C4-2B (cell line): ENCODE measurements around the gene BLOC1S6.
"Not testable (repeated sequence)": the region's sequence is repeated elsewhere in the genome, so short reads cannot be mapped to it uniquely, and the experiment has no call there.

Experiments
- ZFX ChIP-seq: fragments of 450-650 bp; IDR thresholded peaks from 2 replicates; pipeline ENCODE4 v1.6.1; 2017
- TF ChIP-seq, protein P1 (sequence below): fragments of 450-650 bp; conservative IDR thresholded peaks from 2 replicates; pipeline ENCODE4 v1.5.1; 2017; ENCODE audit warnings: mild to moderate bottlenecking

DNA sequence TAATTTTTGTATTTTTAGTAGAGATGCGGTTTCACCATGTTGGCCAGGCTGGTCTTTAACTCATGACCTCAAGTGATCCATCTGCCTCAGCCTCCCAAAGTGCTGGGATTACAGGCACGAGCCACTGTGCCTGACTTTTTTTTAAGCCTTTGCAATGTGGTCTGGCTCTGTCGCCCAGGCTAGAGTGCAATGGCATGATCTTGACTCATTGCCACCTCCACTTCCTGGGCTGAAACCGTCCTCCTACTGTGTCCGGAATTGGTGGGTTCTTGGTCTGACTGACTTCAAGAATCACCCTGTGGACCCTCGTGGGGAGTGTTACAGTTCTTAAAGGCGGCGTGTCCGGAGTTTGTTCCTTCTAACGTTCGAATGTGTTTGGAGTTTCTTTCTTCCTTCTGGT is 62.8 kb downstream of the BLOC1S6 start:
- TF ChIP-seq, protein P1, sequence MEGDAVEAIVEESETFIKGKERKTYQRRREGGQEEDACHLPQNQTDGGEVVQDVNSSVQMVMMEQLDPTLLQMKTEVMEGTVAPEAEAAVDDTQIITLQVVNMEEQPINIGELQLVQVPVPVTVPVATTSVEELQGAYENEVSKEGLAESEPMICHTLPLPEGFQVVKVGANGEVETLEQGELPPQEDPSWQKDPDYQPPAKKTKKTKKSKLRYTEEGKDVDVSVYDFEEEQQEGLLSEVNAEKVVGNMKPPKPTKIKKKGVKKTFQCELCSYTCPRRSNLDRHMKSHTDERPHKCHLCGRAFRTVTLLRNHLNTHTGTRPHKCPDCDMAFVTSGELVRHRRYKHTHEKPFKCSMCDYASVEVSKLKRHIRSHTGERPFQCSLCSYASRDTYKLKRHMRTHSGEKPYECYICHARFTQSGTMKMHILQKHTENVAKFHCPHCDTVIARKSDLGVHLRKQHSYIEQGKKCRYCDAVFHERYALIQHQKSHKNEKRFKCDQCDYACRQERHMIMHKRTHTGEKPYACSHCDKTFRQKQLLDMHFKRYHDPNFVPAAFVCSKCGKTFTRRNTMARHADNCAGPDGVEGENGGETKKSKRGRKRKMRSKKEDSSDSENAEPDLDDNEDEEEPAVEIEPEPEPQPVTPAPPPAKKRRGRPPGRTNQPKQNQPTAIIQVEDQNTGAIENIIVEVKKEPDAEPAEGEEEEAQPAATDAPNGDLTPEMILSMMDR, result not testable (repeated sequence)
- TF ChIP-seq ZFX, result not testable (repeated sequence)
